Fibroblast of villous mesenchyme (primary cell): ENCODE data around the gene NRXN3. TPM values are rescaled to one million over a fixed set of nuclear protein-coding genes. Genes with fewer than 3 reads are reported as not detected.

Source experiments
- DNase-seq: peaks from one replicate; pipeline ENCODE4 v3.0.0-alpha.2; 2010; ENCODE audit warnings: low read depth
- H3K4me3 ChIP-seq: 2 replicates; pipeline ENCODE4 v1.5.1; 2011; ENCODE audit warnings: low read depth, mild to moderate bottlenecking, low read length
- CTCF ChIP-seq: IDR thresholded peaks from 2 replicates; pipeline ENCODE4 v1.5.1; 2012; ENCODE audit warnings: low read depth, mild to moderate bottlenecking, low read length; ENCODE audit not compliant: insufficient read depth
- total RNA-seq: library from RNA; depleted of rRNA; stranded (reverse); fragments of >200 nt; gene quantifications from 2 replicates; pipeline ENCODE4 v1.2.3, GENCODE V29; 2012

Gene NRXN3
- total RNA-seq, 1 donor, result 7.3 TPM

- no peak for DNase-seq
- TF ChIP-seq CTCF, result no peak
- H3K4me3 ChIP-seq, result no peak overlapping the region
Measured at GRCh38 chr14:78278464-78279250, 108.5 kb downstream of the NRXN3 start.

- no peak overlapping the region for H3K4me3 ChIP-seq
- no peak for DNase-seq
- no peak for TF ChIP-seq CTCF
Measured at GRCh38 chr14:78282437-78282836, 112.3 kb downstream of the NRXN3 start.

- no peak for TF ChIP-seq CTCF
- DNase-seq, result no peak
- H3K4me3 ChIP-seq, result no peak overlapping the region
Measured at GRCh38 chr14:78286210-78286609, 116.0 kb downstream of the NRXN3 start.

- TF ChIP-seq CTCF, result no peak
- DNase-seq, result no peak
- no peak overlapping the region for H3K4me3 ChIP-seq
Measured at GRCh38 chr14:78292003-78292402, 121.8 kb downstream of the NRXN3 start.

- H3K4me3 ChIP-seq, result no peak overlapping the region
- no peak for TF ChIP-seq CTCF
- no peak for DNase-seq
Measured at GRCh38 chr14:78297858-78298257, 127.7 kb downstream of the NRXN3 start.

GRCh38 chr14:78298298-78298697, 128.1 kb downstream of the NRXN3 start:
- DNase-seq, result no peak
- H3K4me3 ChIP-seq, result no peak overlapping the region
- no peak for TF ChIP-seq CTCF

GRCh38 chr14:78302841-78303240, 132.7 kb downstream of the NRXN3 start:
- DNase-seq, result no peak
- no peak for TF ChIP-seq CTCF
- H3K4me3 ChIP-seq, result no peak overlapping the region
